Psoas muscle (tissue), 8 donors: ENCODE results near the gene RBMXL2. TPM values are rescaled to one million over a fixed set of nuclear protein-coding genes. Genes with fewer than 3 reads are reported as not detected.

Experiments
- ATAC-seq, 4 donors: fragments of 200-7000 bp; cut with Tn5 transposase; one replicate each; pipeline ENCODE4 v1.9.1; 2020; ENCODE audit warnings: moderate library complexity in 3 of 4, mild to moderate bottlenecking in 2 of 4
- DNase-seq, 2 donors: peaks; one replicate each; pipeline ENCODE4 v3.0.0-alpha.2; 2020
- H3K27ac ChIP-seq: fragments of 200-600 bp; one replicate; pipeline ENCODE4 v1.8.0; 2022
- H3K27me3 ChIP-seq, 3 donors: fragments of 200-600 bp in 1 of 3; one replicate each; pipeline versions ENCODE4 v1.6.1 to v1.8.0; 2013 to 2022; ENCODE audit warnings: low read length in 2 of 3, mild to moderate bottlenecking in 2 of 3, moderate library complexity in 1 of 3; ENCODE audit not compliant: insufficient read depth in 3 of 3
- H3K36me3 ChIP-seq, 2 donors: fragments of 200-600 bp in 1 of 2; one replicate each; pipeline versions ENCODE4 v1.6.1 to v1.8.0; 2013 to 2022; ENCODE audit warnings: low read depth in 1 of 2, mild to moderate bottlenecking in 1 of 2, moderate library complexity in 1 of 2; ENCODE audit not compliant: insufficient read depth in 1 of 2
- H3K4me1 ChIP-seq: fragments of 200-600 bp; one replicate; pipeline ENCODE4 v1.8.0; 2022
- H3K4me3 ChIP-seq: fragments of 200-600 bp; one replicate; pipeline ENCODE4 v1.8.0; 2022; ENCODE audit warnings: mild to moderate bottlenecking
- H3K9me3 ChIP-seq: fragments of 200-600 bp; one replicate; pipeline ENCODE4 v1.8.0; 2022
- CTCF ChIP-seq: fragments of 200-600 bp; IDR thresholded peaks from one replicate; pipeline ENCODE4 v1.8.0; 2022; ENCODE audit warnings: antibody characterized with exemption
- WGBS, 3 donors: extraction: QIAGEN DNeasy Blood & Tissue Kit; methylation state at CpG; one replicate each; pipeline versions ENCODE4 v1.1.6 to v1.1.7; 2013; 5-methylcytosine and 5-hydroxymethylcytosine counted together
- intact Hi-C, 2 donors: fragments of 100-400 bp; cut with DNase I; formaldehyde crosslinking; loops; one replicate each; pipeline versions ENCODE4 v1.11.0 to v1.14.2; 2022
- polyA plus RNA-seq, 3 donors: library from polyadenylated mRNA; stranded (reverse); fragments of 200-250 nt; gene quantifications; one replicate each; pipeline ENCODE4 v1.2.3, GENCODE V29; 2013
- total RNA-seq, 4 donors: library from RNA; stranded (reverse); fragmentation: NEBNext Ultra II Directional in 2 of 4; extraction: Animal tissue kit (Norgen Biotek cat#: 25700) in 2 of 4; gene quantifications; one replicate each; pipeline versions ENCODE4 v1.2.1 to v1.2.4, GENCODE V29; 2021 to 2023
- donor health status: healthy with polysubstance abuse.
- donor health status: DM: no; HTN: no; CAD: no; lungs with moderate emphysema.
- donor health status: Bipolar disorder and iron deficiency.
- donor health status: healthy.
- donor health status: DM: yes; HTN: yes; CAD: no.
- donor health status: DM: no; HTN: no; CAD: no.
- donor health status: DM: no; HTN: no; CAD: no.
- donor health status: DM: yes; HTN: yes; CAD: no.

Gene RBMXL2
- total and polyA plus RNA-seq, 7 donors = not detected

DNA sequence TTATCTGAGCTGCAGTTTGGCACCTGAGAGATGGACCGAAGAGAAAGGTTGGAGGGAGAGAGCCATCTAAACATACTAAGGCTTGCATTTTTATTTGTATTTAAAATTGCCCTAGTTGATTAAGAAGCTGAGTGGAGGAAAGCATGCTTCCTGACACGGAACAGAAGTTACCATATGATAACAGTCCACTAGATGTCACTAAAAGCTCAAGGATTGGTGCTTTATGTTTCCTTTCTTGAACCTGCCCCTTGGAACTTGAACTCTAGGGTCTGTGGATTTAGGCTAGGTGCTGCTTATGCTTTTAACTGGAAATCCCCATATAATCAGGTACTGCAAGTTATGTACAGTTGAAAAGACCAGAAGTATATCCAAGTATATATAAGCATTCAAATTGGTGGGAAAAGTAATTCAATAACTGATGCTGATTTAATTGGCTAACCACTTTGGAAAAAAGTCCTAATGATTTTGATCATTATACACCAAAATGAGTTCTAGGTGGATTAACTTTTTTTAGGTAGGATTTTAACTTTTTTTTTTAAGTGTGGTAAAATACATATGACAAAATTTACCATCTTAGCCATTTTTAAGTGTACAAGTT, 9.5 kb downstream of the RBMXL2 start:
- Histone ChIP-seq H3K27me3 (peaks cover 0 to 3% (median 0%) of the 10 kb centered on the region in 3 donors), H3K27ac (no peak overlapping the region), H3K4me3 (no peak overlapping the region), H3K4me1 (no peaks in the 10 kb centered on the region), H3K36me3 (no peaks in the 10 kb centered on the region), H3K9me3 (no peaks in the 10 kb centered on the region)
- TF ChIP-seq CTCF = peak; percentile 62
- intact Hi-C loops = loop anchor here (2.0 to 10.0 kb wide), 6 partner anchors 344 to 999 kb away; partner anchors contain the start of gene EIF3F (in 1 of the 2)
- WGBS, 3 donors = 5 to 8% (median 7%) methylated on average over 2 of the region's 2 CpGs
- no peak for DNase-seq
- peak; percentile 51 to 83 (median 58) for ATAC-seq

GRCh38 chr11:7115780-7116179, 27.0 kb downstream of the RBMXL2 start:
- DNase-seq (no peak), ATAC-seq (no peak)
- intact Hi-C loops = no loop called here
- WGBS, 3 donors = 18 to 26% (median 24%) methylated on average over 1 of the region's 1 CpG
- Histone ChIP-seq H3K4me1 (no peaks in the 10 kb centered on the region), H3K36me3 (no peaks in the 10 kb centered on the region), H3K4me3 (no peak overlapping the region), H3K27me3 (peaks cover 0 to 4% (median 3%) of the 10 kb centered on the region in 3 donors), H3K27ac (no peak overlapping the region), H3K9me3 (no peaks in the 10 kb centered on the region)
- no peak for TF ChIP-seq CTCF

DNA sequence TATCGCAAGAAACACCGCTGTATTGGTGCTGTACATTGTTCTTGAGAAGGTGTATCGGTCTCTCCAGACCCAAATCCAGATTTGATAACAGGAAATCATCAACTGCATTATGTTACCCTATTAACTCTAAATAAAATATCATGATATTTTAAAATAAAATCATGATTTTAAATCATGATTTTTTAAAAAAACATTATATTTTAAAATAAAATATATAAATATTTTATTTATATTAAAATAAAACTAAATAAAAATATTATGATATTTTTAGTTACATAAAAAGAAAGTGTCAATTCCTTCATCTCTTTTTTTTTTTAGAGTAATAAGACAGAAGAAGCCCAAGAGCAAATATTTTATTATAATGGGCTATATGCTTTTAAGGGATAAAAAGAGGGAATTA, 27.6 kb downstream of the RBMXL2 start:
- peaks cover 0 to 4% (median 3%) of the 10 kb centered on the region in 3 donors for H3K27me3 ChIP-seq
- H3K36me3 ChIP-seq = no peaks in the 10 kb centered on the region
- WGBS, 3 donors = 89 to 93% (median 92%) methylated on average over 3 of the region's 3 CpGs
- ATAC-seq = no peak
- intact Hi-C loops = no loop called here
- no peak overlapping the region for H3K27ac ChIP-seq
- TF ChIP-seq CTCF = no peak
- DNase-seq = no peak
- H3K4me3 ChIP-seq = no peak overlapping the region
- no peaks in the 10 kb centered on the region for H3K9me3 ChIP-seq
- no peaks in the 10 kb centered on the region for H3K4me1 ChIP-seq

GRCh38 chr11:7138051-7138450, 49.3 kb downstream of the RBMXL2 start:
- intact Hi-C loops = no loop called here
- DNase-seq (no peak), ATAC-seq (no peak)
- Histone ChIP-seq H3K4me3 (no peak overlapping the region), H3K9me3 (no peaks in the 10 kb centered on the region), H3K27me3 (no peaks in the 10 kb centered on the region), H3K27ac (no peak overlapping the region), H3K4me1 (no peaks in the 10 kb centered on the region), H3K36me3 (no peaks in the 10 kb centered on the region)
- WGBS, 3 donors = 87 to 95% (median 89%) methylated on average over 1 of the region's 1 CpG
- TF ChIP-seq CTCF = no peak

Other genes with a start within 250 kb of the RBMXL2 start
- not detected for gene OR10A5, start 243.3 kb upstream of the RBMXL2 start, total RNA-seq
- gene OR10A5, start 243.3 kb upstream of the RBMXL2 start, polyA plus RNA-seq = not detected
- gene OR10A2, start 225.9 kb upstream of the RBMXL2 start, total RNA-seq = not detected
- not detected for gene OR10A2, start 225.9 kb upstream of the RBMXL2 start, polyA plus RNA-seq
- not detected for gene OR10A4, start 212.4 kb upstream of the RBMXL2 start, total RNA-seq
- not detected for gene OR10A4, start 212.4 kb upstream of the RBMXL2 start, polyA plus RNA-seq
- not detected for gene OR2D2, start 196.5 kb upstream of the RBMXL2 start, total RNA-seq
- gene OR2D2, start 196.5 kb upstream of the RBMXL2 start, polyA plus RNA-seq = not detected
- gene OR2D3, start 168.0 kb upstream of the RBMXL2 start, total RNA-seq = not detected
- gene OR2D3, start 168.0 kb upstream of the RBMXL2 start, polyA plus RNA-seq = not detected
- gene ZNF215, start 162.6 kb upstream of the RBMXL2 start, total RNA-seq = under 1 TPM; 0.11 to 0.36 (median 0.21) TPM
- under 1 TPM; 0.07 to 0.35 (median 0.23) TPM for gene ZNF215, start 162.6 kb upstream of the RBMXL2 start, polyA plus RNA-seq
- gene ZNF214, start 68.7 kb upstream of the RBMXL2 start, total RNA-seq = under 1 TPM; 0.30 to 0.97 (median 0.64) TPM
- under 1 TPM; 0.46 to 0.90 (median 0.75) TPM for gene ZNF214, start 68.7 kb upstream of the RBMXL2 start, polyA plus RNA-seq
- gene NLRP14, start 68.5 kb upstream of the RBMXL2 start, total RNA-seq = under 1 TPM in 1 of 4 donors, not detected in 3; 0.06 TPM
- gene NLRP14, start 68.5 kb upstream of the RBMXL2 start, polyA plus RNA-seq = not detected
- not detected for gene SYT9, start 162.9 kb downstream of the RBMXL2 start, total RNA-seq
- under 1 TPM in 2 of 3 donors, not detected in 1; 0.03 TPM for gene SYT9, start 162.9 kb downstream of the RBMXL2 start, polyA plus RNA-seq